Stimulated activated CD8-positive, alpha-beta memory T cell treated with anti-CD3 and anti-CD28 coated beads, Interleukin-2, amount 100 ng/mL, for 48 hours (primary cell): ENCODE measurements around the gene PRSS21.

Experiments used
- DNase-seq, 2 donors: peaks; one replicate each; pipeline ENCODE4 v3.0.0-alpha.2; 2020; ENCODE audit warnings: low read depth in 2 of 2

PRSS21 gene, protein sequence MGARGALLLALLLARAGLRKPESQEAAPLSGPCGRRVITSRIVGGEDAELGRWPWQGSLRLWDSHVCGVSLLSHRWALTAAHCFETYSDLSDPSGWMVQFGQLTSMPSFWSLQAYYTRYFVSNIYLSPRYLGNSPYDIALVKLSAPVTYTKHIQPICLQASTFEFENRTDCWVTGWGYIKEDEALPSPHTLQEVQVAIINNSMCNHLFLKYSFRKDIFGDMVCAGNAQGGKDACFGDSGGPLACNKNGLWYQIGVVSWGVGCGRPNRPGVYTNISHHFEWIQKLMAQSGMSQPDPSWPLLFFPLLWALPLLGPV

DNA sequence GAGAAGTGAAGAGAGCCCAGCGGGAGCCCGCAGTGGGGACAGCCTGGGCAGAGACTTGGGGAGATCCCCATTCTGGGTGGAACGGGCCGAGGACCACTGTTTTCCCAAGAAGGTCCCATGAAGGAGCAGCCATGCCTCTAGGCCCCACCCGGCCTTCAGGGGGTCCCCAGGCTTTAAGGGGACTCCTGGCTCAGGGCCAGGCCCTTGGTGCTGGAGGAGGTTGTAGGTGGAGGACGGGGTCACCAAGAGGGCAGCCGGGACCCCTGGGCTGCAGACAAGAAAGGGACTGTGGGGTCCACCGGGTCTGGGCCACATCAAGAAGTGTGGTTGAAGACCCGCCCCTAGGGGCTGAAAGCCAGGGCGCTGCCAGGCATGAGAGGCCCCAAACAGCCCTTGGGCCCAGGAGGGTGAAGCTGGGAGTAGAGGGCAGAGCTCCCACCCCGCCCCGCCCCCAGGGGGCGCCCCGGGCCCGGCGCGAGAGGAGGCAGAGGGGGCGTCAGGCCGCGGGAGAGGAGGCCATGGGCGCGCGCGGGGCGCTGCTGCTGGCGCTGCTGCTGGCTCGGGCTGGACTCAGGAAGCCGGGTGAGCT lies at the start of gene PRSS21:
TSS of gene PRSS21 (plus strand) at position 487 of the 589 bp plus-strand sequence. CDS start at position 519, 32 bp downstream.
- DNase-seq: peak in 1 of 2 donors; percentile 32

DNA sequence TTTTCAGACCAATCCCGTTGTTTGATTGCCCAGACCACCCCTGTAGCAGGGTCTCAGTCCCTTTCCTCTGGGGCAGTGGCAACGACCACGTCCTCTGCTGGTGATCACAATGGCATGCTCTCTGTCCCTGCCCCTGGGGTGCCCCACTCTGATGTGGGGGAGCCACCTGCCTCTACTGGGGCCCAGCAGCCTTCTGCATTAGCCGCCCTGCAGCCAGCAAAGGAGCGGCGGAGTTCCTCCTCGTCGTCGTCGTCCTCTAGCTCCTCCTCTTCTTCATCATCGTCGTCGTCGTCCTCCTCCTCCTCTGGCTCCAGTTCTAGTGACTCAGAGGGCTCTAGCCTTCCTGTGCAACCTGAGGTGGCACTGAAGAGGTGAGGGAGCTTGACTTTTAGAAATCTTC lies 49.1 kb upstream of the PRSS21 start:
- no peak for DNase-seq

DNA sequence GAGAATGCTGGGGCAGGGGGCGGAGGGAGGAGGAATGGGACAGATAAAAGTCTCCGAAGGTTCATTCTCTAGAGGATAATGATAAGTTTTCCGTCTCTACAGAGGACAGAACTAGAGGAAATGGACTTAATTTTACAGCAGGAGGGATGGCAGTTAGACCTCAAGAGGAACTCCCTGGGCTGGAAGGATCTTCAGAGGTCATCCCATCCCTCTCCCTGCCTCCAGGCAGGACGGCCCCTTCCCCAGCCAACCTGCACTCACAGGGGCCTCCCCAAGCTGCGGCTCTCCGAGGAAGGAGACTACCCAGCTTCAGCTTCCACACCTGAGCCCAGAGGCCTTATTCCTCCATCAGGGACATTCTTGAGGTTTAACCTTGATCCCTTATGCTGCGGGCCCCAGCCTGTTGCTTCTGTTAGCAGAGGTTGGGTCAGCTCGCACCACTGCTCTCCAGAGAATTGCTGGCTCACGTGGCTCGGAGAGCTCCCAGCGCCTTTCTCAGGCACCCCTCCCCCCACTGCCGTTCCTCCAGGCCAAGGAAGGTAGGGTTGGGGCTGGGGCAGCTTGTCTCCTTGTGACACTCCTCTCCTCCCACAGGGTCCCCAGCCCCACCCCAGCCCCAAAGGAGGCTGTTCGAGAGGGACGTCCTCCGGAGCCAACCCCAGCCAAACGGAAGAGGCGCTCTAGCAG lies 48.5 kb upstream of the PRSS21 start:
- DNase-seq: no peak

DNA sequence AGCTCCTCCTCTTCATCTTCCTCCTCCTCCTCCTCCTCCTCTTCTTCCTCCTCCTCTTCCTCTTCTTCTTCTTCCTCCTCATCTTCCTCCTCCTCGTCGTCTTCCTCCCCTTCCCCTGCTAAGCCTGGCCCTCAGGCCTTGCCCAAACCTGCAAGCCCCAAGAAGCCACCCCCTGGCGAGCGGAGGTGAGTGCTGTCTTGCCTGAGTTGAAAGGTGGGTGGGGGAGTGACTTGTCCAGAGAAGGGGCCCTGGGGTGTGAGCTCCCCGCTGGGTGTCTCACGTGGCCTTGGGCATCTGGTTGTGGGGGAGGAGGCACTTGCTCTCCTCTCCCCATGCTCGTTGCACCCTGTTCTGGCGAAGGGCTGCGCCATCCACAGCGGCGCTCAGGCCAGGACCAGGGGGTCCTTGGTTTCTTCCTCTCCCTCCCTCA lies 47.9 kb upstream of the PRSS21 start:
- no peak for DNase-seq

DNA sequence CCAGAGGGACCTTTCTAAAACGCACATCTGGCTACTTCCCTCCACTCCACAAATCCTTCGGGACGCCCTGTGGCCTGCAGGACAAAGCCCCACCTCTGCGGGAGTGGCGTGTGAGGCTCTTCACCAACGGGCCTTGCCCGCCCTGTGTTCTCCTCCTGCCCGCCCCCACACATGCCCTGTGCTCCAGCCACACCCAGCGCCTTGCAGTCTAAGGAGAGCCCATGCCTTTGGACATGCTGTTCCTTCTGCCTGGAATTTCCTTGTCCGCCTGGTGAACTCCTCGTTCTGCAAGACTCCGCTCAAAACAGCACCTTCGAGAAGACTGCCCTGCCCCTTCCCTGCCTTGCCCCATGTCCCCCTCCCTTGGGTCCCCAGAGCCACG lies 47.4 kb upstream of the PRSS21 start:
- DNase-seq: no peak

DNA sequence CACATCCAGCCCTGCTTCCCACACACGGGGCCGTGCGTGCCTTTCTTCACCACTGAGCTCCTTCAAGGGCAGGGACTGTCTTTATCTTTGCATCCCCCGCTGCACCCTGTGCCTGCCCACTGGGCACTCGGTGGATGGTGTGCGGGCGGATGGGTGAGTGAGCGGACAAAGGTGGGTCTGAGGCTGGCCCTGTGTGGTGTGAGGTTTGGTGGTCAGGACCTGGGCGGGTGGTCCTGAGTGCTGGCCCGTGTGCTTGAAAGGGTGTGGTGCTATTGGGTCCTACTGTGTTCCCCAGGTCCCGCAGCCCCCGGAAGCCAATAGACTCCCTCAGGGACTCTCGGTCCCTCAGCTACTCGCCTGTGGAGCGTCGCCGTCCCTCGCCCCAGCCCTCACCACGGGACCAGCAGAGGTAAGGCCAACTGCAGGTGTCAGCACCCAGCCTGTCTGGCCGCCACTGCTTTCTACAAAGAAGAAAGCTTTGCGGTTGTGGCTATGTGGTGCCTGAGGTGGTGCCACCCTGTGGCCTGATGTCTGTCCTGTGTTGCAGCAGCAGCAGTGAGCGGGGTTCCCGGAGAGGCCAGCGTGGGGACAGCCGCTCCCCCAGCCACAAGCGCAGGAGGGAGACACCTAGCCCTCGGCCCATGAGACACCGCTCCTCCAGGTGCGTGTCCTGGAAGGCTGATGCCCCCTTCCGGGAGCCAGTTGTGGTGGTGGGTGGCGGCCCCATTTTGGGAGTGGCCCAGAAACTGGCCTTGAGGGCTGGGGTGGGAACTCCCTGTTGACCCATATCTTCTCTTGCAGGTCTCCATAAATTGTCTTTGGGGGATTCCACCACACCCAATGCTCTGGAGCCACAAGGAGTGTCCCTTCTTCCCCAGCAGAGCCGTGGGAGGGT lies 46.7 kb upstream of the PRSS21 start:
- no peak for DNase-seq

DNA sequence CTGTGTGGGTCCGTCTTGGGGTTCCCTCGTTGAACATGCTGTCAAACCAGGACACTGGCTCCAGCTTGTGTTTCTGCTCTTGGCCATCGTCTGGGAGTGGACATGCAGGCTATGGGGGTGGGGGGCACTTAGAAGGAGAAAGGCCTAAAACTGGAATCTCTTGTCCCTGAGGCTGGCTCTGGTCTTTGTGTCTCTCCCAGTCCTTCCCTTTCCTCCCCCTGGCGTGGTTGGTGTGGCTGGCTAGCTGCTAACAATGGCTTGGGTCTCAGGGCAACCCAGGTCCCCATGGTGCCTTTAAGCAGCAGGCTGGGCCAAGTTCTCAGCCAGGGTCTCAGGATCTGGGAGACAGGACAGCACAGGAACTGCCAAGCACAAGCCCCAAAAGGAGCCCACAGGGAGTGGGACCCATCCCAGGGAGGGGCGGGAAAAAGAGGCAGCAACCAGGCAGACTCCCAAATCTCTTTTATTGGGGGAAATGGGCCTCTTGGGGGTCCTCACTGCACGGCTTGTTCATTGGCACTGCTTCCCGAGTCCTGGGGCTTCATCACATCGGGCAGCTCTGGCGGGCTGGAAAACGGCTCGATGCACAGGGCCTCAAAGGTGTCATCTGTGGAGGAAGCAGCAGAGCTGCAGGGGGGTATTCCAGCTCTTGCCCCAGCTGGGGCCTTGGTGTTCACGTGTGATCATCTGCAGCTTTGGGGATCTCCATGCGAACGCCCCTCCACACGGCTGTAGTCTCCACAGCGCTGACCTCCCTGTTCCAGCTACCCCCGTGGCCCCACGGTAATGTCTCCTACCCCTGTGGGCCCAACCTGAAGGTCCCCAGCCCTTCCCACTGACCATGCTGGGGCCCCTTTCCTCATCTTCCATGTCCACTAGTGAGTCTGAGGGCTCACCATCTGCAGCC lies 45.3 kb upstream of the PRSS21 start:
- no peak for DNase-seq

DNA sequence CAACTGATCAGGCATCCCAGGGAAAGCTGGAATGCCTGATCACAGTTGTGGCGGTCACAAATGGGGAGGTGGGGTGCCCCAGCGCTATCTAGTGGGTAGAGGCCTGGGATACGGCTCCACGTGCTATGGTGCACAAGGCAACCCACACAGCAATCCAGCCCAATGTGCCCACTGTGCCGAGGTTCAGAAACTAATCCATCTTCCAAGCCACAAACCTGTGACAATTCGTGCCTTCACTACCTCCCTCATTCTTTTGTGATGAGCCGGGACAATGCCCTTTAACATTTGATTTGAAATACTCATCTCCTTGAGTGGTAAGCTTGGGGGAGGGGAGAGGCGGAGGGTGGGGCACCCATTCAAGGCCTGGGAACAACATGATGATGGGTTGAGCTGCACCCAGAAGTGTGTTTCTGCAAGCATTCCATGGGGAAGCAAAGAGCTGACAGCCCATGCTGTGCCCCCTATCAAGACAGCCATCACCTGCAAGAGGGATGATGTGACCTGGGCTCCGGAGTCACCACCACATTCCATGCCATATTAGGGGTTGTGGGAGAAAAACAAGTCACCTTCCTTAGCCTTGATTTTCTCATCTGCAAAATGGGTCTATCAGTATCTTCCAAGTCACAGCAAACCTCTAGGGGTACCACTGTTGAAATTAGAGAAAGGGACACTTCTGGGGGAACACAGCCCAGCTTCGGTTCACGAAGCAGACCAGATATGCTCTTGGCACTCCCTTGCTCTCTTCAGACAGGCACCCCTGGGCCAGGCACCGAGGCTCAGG lies 43.7 kb upstream of the PRSS21 start:
- no peak for DNase-seq

DNA sequence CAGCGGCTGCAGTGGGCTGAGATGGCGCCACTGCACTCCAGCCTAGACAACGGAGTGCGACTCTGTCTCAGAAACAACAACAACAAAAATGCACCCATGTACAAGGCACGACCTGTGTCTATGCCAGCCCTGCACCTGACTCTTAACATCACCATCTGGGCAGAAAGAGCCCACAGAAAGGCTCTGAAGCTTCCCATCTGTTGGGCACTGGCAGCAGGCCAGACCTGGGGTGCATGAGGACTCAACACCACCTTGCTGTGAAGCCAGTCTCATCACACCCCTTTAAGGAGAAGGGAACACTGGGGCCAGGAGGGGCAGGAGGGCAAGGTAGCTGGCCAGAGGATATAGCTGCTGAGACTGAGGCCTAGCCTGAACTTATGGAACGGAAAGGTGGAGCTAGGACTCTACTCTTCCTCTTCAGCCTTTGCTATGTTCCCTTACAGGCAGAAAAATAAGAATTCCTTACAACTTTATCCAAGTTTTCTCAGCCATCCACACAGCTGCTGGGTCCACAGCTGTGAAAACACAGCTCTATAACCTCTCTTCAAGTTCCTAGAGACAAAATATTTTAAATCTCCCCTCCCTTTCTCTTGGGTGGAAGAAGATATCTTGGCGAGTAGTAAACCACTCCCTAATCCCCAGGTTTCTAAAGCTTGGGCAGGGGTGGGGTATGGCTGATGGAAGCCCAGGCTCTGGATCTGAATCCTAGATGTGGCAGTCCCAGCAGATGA lies 42.7 kb upstream of the PRSS21 start:
- no peak for DNase-seq

DNA sequence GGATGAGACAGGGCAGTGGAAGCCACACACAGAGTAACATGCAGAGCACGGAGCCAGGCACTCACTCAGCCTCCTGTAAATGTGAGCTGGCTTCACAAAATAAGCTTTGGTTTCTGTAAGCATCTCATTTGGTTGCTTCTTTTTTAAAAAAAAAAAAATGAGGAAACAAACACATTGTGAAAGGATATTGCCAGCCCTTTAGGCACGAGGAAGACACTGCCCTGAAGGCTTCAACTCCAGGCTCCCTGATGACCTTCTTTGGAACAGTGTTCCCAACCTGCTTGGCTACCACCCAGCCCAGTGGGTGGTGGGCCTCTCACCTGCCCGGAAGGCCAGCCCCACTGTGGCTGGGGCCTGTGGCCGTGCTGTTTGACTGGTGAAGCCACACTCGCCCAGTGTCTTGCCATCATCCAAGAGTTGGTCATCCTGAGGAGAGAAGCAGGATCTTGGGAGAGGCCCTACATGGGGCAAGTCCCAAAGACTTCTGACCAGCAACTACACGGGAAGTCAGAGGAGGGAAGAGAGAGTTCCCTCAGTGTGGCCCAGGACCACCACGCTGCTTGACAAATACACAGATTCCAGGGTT lies 41.8 kb upstream of the PRSS21 start:
- DNase-seq: no peak

DNA sequence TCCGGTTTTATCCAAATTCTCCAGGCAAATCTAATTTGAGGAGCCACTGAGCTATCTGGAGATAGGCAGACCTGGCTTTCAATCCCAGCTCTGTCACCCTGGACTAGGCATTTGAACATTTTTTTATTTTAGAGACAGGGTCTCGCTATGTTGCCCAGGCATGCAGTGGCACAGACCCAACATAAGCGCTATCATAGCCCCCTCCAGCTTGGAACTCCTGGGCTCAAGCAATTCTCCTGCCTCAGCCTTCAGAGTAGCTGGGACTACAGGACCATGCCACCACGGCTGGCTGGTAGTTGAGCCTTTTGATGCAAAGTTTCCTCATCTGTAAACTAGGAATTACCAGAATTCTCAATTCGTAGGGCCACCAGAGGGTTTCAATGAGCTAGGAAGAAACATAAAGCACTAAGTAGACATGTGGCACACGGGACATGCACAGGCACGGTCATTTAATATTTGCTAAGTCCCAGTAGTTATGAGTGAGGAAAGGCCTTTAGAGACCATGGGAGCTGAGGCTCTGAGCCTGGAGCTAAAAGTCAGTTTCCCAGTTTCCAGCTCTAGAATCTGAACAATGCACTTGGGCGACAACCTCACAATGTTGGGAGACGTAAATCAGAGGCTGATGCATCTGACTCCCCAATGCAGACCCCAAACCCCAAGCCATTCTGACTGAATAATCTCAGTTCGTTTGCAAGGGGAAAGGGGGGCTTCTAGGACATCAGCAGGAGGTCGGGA lies 41.1 kb upstream of the PRSS21 start:
- DNase-seq: no peak

DNA sequence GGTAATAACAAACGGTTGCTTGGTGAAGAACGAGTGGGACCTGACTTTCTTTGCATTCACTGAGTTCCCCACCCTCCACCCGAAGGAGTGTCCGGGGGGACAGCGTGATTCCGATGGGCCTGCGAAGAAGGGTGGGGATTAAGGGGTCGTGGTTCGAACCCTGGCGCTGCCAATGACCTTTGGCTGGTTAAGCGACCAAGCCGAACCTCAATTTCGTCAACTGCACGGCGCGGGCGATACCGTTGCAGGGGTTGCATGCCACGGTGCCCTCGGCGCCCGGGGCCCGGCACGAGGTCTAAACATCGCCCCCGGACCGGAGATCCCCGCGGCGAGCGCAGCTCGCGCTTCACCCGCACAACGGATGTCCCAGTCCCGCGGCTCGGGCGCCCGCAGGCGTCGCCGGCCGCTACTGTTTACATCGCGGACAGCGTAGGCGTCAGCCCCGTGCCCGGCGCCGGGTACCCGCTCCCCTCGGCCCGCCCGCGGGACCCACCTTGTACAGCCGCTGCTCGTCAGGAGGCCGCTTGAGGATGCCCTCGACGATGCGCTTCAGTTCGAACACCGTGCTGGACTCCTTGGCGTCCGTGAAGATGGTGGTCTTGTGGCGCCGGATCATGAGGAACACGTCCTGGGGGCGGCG lies 40.4 kb upstream of the PRSS21 start:
- peak in 1 of 2 donors; percentile 26 for DNase-seq

DNA sequence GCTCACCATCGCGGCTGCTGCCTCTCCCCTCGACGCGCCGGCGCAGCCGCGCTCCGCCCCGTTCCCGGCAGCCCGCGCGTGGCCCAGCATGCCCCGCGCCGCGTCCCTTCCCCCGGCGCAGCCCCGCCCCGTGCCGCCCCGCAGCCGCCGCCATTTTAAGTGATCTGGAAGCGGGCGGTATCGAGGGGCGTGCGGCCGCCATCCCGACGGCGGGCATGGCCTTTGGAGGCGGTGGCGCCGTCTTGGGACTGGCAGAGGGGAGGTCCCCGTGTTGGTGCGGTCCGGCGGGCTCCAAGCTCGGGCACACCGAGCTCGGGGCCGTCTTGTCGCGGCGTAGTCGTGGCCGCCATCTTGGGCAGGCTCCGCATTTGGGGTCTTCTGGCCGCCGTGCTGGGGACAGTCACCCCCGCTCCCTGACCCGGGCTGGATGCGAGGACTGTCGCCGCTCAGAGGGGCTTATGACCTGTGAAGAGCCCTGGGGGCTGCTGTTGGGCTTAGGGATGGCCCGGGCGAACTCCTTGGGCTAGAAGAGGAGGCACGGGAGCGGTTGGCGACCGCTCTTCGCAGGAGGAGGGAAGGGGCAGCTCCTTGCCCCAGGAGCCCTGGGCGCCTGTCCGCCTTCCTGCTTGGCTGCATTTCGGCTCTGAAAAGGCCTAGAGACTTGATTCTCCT lies 39.7 kb upstream of the PRSS21 start, which contains the start of gene ELOB:
TSS of gene ELOB (minus strand) at position 50 of the 672 bp plus-strand sequence. CDS start at position 9, 41 bp downstream.
- peak; percentile 83 to 87 for DNase-seq

DNA sequence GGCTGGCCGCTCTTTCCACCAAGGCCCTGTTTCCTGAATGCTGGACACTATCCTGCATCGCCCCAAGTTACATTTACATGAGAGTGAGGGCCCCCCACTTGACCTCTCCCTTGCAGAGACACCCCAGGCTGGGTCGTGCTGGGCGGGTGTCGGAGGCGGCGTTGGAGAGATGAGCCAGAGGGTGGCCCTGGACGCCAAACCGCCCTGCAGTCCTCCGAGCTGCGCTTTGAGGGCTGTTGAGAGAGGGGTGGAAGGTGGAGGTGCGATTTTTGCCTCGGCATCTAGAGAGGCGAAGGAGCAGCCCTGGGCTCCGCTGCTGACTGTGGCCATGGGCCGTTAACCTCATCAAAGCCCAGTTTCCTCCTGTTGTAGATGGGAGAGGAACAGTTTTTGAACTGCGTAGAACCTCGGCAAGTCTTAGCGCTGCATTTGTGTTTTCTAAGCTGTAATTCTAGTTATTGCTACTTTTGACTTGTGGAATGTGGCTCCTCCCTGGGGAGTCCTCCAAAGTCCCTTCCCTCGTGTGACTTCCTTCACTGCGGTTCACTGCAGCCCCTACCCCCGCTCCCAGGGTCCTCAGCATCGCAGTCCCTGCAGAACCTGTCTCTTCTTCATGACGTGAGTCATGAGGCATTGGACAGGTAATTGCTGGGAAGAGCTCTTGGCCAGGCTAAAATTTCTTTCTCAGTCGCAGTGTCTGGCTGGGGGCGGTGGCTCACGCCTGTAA lies 39.0 kb upstream of the PRSS21 start:
- no peak for DNase-seq

DNA sequence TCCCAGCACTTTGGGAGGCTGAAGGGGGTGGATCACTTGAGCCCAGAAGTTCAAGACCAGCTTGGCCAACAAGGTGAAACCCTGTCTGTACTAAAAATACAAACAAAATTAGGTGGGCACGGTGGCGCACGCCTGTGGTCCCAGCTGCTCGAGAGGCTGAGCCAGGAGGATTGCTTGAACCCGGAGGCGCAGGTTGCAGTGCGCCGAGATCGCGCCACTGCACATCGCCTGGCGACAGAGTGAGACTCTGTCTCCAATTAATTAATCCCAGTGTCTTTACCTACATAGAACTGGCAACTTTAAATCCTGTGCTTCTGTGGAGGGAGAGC lies 38.4 kb upstream of the PRSS21 start:
- no peak for DNase-seq

DNA sequence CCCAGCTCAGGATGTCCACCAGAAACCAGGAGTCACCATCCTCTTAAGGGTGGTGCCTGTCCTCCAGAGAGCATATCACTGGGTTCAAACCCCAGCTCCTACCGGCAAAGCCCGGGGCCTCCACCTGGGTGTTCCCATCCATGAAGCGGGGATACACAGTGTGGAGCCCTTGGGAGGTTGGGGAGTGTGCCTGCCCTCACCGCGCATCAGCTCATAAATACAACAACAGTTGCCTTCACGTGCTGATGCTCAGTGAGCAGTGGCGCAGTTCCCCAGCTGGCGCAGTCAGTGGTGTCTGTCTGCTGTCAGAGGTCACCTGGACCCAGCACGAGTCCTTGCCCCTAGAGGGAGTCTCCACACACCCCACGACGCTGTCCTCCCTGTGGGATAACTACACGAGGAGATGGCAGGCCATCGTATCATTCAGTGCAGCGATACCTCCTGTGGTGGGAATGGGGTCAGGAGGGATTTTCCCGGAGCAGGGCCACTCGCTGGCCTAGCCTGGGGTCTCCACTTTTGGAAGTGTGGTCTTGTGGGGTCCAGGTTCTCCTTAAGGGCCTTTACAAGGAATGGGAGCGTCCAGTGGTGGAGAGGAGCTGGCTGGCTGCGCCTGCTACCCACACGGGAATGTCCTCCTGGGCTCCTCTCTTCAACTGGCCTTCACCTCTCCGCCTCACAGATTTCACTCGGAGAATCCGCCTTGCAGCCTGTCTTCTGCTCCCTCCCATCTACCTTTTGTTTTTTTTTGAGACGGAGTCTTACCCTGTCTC lies 37.7 kb upstream of the PRSS21 start:
- no peak for DNase-seq
